ENCODE measurements around the gene WBP4. TPM values are rescaled to one million over a fixed set of nuclear protein-coding genes. Genes with fewer than 3 reads are reported as not detected.

Gene WBP4
- total and polyA plus RNA-seq, 2 of the 4 experiments (the other 2 are of a cell fraction) = 4.3 to 11.0 TPM

- 65 to 100% methylated on average over 2 to 4 of the region's 9 CpGs for WGBS, 2 experiments (ENCODE audit: extremely low coverage in 2 of 2, insufficient read length in 1 of 2)
- peak overlapping the region; percentile 74 for H3K4me2 ChIP-seq (ENCODE audit: low read depth, low read length)
- TF ChIP-seq BHLHE40 (IDR thresholded peaks at IDR 0.05; ENCODE audit: low read depth, low read length) = no peak
- no peak for TF ChIP-seq MAZ (IDR thresholded peaks at IDR 0.05; ENCODE audit: borderline replicate concordance, low read depth, low read length)
- TF ChIP-seq ELK1 (IDR thresholded peaks at IDR 0.05; ENCODE audit: borderline replicate concordance, low read depth, low read length) = no peak
- TF ChIP-seq RFX5 (IDR thresholded peaks at IDR 0.05; ENCODE audit: low read depth, low read length) = no peak
- peak; percentile 53 for TF ChIP-seq CTCF (conservative IDR thresholded peaks at IDR 0.05; ENCODE audit: low read depth, low read length)
- no peak for TF ChIP-seq MXI1 (IDR thresholded peaks at IDR 0.05; ENCODE audit: borderline replicate concordance, low read depth, low read length)
- TF ChIP-seq NFE2L2 (IDR thresholded peaks at IDR 0.05; ENCODE audit: low read depth, low read length) = no peak
- no peak for TF ChIP-seq MAFK (IDR thresholded peaks at IDR 0.05; ENCODE audit: low read depth, low read length)
- TF ChIP-seq USF2 (IDR thresholded peaks at IDR 0.05; ENCODE audit: low read depth, low read length) = no peak
- peak; percentile 40 for TF ChIP-seq RAD21 (IDR thresholded peaks at IDR 0.05; ENCODE audit: low read length)
- TF ChIP-seq POLR2A (IDR thresholded peaks at IDR 0.05; ENCODE audit: low read depth, low read length) = no peak
- no peak for TF ChIP-seq CHD1 (IDR thresholded peaks at IDR 0.05; ENCODE audit: low read depth, low read length)
- TF ChIP-seq FOS (IDR thresholded peaks at IDR 0.05; ENCODE audit: low read depth, low read length) = no peak
- no peak for TF ChIP-seq CEBPB (IDR thresholded peaks at IDR 0.05; ENCODE audit: low read depth, low read length)
- peak; percentile 35; the same call in 1 of the 2 replicates for TF ChIP-seq SMC3 (IDR thresholded peaks at IDR 0.05; ENCODE audit: low read depth, low read length)
These were observed 7.0 kb upstream of the WBP4 start for GRCh38 chr13:41054212-41054877.

More at GRCh38 chr13:41054212-41054877, 7.0 kb upstream of the WBP4 start:
- CTCF ChIA-PET = interaction anchor here (0.5 to 1.5 kb wide), 6 partner anchors 13 to 1613 kb away, joined by 3 to 7 read pairs (median 4); no protein-coding TSS in a partner anchor
- in situ Hi-C loops (cut with MboI; ENCODE audit: low sequenced_read_pairs) (loop anchor here (10.0 kb wide), 1 partner anchor 270 kb away; the partner anchor contains the start of gene SLC25A15), intact Hi-C loops (cut with micrococcal nuclease) (loop anchor here (5.0 to 10.0 kb wide), 2 partner anchors 67 to 280 kb away; partner anchors contain the start of gene MRPS31), dilution Hi-C loops (cut with HindIII; ENCODE audit: low sequenced_read_pairs, unreplicated experiment) (no loop called here)
- no peak overlapping the region for H3K9ac ChIP-seq (ENCODE audit: low read depth, low read length)
- peaks cover 70% of the 10 kb centered on the region for H4K20me1 ChIP-seq (ENCODE audit: insufficient read depth, low read length)
- H2BK20ac ChIP-seq (ENCODE audit: low read depth, low read length) = no peak overlapping the region
- no peaks in the 10 kb centered on the region for H3K9me3 ChIP-seq (ENCODE audit: control insufficient read depth, insufficient read depth, low read length)
- H3K14ac ChIP-seq (replicated peaks; ENCODE audit: low read depth, low read length) = no peak overlapping the region
- H2BK120ac ChIP-seq (ENCODE audit: low read depth, low read length) = no peak overlapping the region
- peaks cover 2% of the 10 kb centered on the region; the same call in 1 of the 2 replicates for H3K36me3 ChIP-seq (ENCODE audit: control insufficient read depth, insufficient read depth, low read length)
- H3K9me1 ChIP-seq (ENCODE audit: insufficient read depth, low read length) = peaks cover 17% of the 10 kb centered on the region
- no peak overlapping the region for H2AFZ ChIP-seq (replicated peaks; ENCODE audit: low read length, poor library complexity)
- H3K4ac ChIP-seq (ENCODE audit: low read depth, low read length) = no peak overlapping the region
- no peak overlapping the region for H3K4me3 ChIP-seq (ENCODE audit: insufficient read depth, low read depth, low read length)
- POLR2A ChIA-PET (ENCODE audit: unreplicated experiment) = no interaction called here
- H2BK5ac ChIP-seq (ENCODE audit: low read depth, low read length, poor library complexity, severe bottlenecking) = peak overlapping the region; percentile 22
- H3K27ac ChIP-seq (ENCODE audit: insufficient read depth, low read length) = no peak overlapping the region
- H3K56ac ChIP-seq (ENCODE audit: extremely low read depth, insufficient read depth, low read length) = no peak overlapping the region
- H2AK5ac ChIP-seq (ENCODE audit: low read depth, low read length) = peak overlapping the region; percentile 25; the same call in 1 of the 2 replicates
- H3K23ac ChIP-seq (ENCODE audit: low read depth, low read length) = no peak overlapping the region
- DNase-seq = peak; percentile 64
- no peak overlapping the region for H2AK9ac ChIP-seq (replicated peaks; ENCODE audit: low read depth, low read length, poor library complexity)
- H3K4me1 ChIP-seq (ENCODE audit: control insufficient read depth, insufficient read depth, low read length) = peaks cover 14% of the 10 kb centered on the region
- peak; percentile 45 for ATAC-seq (ENCODE audit: low read depth)
- no peak overlapping the region for H4K5ac ChIP-seq (ENCODE audit: low read depth, low read length)
- H3K18ac ChIP-seq (ENCODE audit: low read depth, low read length) = no peak overlapping the region
- H3K79me1 ChIP-seq (ENCODE audit: low read depth in 1 of 2, low read length in 2 of 2) = peaks cover 7 to 64% of the 10 kb centered on the region in 2 experiments
- H3K27me3 ChIP-seq (ENCODE audit: control insufficient read depth, insufficient read depth, low read length) = no peaks in the 10 kb centered on the region
- no peak overlapping the region for H2BK15ac ChIP-seq (ENCODE audit: low read depth, low read length)
- BruUV-seq (replicated peaks) = no TSS peak
- no peak overlapping the region for H4K8ac ChIP-seq (ENCODE audit: low read depth in 2 of 2, low read length in 2 of 2)
- no peak overlapping the region for H4K91ac ChIP-seq (ENCODE audit: insufficient read depth, low read depth, low read length)

Data from IMR-90 (cell line).